HG03378 (cell line): Measurements from ENCODE around the gene IGSF11.
"Not testable (repeated sequence)": the region's sequence is repeated elsewhere in the genome, so short reads cannot be mapped to it uniquely, and the experiment has no call there.

Experiments used
- ATAC-seq: cut with Tn5 transposase; IDR thresholded peaks from one replicate; pipeline ENCODE4 v1.9.1; 2021; ENCODE audit warnings: mild to moderate bottlenecking, moderate library complexity; ENCODE audit not compliant: unreplicated experiment

IGSF11 gene

GRCh38 chr3:118889691-118890090 is 145.0 kb downstream of the IGSF11 start:
- ATAC-seq = no peak

DNA sequence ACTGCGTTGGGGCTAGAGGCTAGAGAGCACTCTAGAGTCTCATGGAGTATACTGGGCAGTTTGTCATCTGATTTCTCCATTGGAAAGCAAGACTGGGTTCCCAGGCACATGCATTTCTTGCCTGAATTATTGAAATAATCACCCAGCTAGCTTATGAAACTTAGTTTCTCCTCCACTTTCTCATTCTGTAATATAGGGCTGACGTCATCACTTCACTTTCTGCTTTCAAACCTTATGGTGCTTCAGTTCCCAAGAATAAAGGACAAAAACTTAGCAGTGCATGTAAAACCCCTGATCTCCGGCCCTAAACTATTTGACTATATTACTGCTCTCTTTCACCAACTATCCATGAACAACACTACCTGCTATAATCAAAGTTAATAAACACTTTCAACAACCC is 147.9 kb downstream of the IGSF11 start:
- no peak for ATAC-seq

GRCh38 chr3:118884748-118885206 is 149.9 kb downstream of the IGSF11 start:
- peak; percentile 80 for ATAC-seq

- peak; percentile 68 for ATAC-seq
Measured at GRCh38 chr3:118882353-118882947, 152.2 kb downstream of the IGSF11 start.

DNA sequence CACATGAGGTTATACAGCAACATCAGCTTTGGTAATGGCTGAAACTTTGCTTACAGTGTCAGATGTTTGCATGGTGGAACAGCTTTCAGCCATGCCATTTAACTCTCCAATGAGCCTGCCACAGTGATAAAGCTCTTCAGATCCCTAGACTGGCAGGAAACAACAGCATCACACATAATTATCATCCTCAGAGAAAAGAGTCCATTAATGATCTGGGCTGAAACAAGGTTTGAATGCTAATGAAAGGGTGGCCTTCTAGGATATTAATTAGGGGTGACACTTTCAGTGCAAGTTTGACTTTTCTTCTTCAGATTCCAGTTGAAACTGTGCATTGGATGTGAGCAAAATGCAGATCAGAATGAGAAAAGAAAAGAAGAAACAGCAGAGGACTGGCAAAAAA is 166.6 kb downstream of the IGSF11 start:
- ATAC-seq = no peak

GRCh38 chr3:118863731-118864322 is 170.8 kb downstream of the IGSF11 start:
- no peak for ATAC-seq

- ATAC-seq = no peak
Measured at GRCh38 chr3:118859950-118860349, 174.7 kb downstream of the IGSF11 start.

- ATAC-seq = not testable (repeated sequence)
Measured at GRCh38 chr3:118851466-118852193, 183.0 kb downstream of the IGSF11 start.

GRCh38 chr3:118850687-118851086 is 184.0 kb downstream of the IGSF11 start:
- no peak for ATAC-seq
